Measurements from ENCODE around the gene SPAG16.

The SPAG16 gene

GRCh38 chr2:213411582-213412289, 127.5 kb downstream of the SPAG16 start:
- no peak for DNase-seq

GRCh38 chr2:213415093-213415492, 130.8 kb downstream of the SPAG16 start:
- no peak for DNase-seq

DNA sequence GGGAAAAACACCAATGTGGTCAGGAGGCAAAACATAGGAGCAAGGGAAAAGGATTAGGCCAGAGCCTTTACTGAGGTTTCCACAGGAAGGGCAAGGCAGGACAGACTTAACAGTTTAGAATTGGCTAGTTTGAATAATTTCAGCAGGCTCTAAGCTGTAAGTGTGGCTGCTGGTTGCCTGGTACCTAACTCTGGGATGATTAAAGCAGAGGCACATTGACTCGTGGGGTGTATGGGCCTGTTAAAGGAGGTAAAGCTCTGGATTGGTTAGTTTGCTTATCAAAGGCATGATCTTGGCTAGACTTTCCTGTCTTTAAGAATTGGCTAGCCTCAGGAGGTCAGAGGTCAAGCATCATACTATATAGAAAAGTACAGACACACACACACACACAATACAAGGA, 132.6 kb downstream of the SPAG16 start:
- DNase-seq = no peak

DNA sequence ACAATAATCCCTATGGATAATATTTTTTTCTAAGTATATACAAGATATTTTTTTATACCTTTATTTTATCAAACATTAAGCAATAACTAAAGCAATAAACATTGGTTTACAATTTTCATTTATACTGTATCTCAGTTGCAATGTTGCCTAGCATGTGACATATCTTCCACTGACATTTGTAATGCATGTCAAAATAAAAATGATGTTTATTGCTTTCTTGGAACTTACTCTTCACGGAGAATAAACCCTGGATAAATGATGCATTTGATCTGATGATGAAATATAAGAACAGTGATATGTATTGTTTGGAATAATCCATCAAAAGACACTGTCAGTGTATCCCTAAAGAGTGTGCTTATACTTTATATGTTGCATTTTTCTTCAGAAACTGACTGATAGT, 135.7 kb downstream of the SPAG16 start:
- DNase-seq = no peak

- DNase-seq = no peak
Measured at GRCh38 chr2:213420828-213421385, 136.6 kb downstream of the SPAG16 start.

DNA sequence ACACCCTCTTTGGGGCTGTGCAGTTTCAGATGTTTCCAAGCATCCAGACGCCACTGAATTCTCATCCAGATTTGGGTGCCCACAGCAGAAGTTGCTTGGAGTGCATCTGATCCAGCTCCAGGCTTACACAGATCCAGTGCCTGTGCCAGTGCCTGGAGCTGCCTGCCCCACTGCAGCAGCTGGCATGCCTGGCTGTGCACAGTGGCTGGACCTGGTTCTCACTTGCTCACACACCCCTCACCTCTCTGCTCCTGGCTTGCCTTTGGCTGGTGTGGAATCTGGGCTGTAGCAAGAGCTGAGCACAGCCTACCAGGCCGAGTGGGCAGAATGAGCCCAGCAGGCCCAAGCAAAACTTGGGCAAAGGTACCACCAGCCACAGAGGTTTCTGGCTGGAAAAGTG, 137.9 kb downstream of the SPAG16 start:
- no peak for DNase-seq

DNA sequence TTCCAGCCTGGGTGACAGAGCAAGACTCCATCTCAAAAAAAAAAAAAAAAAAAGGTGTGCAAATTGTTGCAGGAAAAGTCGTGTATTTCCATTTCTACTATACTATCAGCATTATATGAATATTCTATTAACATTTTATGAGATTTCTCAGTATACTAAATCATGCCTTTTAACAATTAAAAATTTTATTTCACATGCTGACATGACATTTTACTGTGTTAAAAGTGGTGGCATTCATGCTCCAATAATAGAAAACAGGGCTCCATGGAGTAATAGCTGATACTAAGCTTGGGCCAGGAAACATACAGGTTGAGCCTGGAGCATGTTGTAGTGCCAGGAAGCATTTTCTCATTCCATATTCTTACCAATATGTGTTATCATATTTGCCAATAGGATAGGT, 141.4 kb downstream of the SPAG16 start:
- no peak for DNase-seq

DNA sequence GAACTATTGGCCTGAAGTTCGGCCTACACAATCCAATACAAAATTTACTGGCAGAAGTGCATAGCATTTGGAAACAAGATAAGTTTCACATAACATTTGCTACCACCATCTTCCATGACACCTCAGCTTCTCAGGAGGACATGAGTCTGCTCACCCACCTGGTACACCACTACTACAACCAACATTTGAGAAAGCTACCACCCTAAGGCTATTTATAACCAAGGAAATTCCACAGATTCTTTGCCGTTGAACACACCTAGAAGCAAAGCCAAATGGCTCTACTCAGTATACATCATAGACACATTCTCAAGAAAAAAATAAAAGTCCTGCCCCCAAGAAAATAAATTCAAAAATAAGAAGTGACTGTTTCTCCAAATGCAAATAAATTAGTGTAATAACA, 145.3 kb downstream of the SPAG16 start:
- no peak for DNase-seq

DNA sequence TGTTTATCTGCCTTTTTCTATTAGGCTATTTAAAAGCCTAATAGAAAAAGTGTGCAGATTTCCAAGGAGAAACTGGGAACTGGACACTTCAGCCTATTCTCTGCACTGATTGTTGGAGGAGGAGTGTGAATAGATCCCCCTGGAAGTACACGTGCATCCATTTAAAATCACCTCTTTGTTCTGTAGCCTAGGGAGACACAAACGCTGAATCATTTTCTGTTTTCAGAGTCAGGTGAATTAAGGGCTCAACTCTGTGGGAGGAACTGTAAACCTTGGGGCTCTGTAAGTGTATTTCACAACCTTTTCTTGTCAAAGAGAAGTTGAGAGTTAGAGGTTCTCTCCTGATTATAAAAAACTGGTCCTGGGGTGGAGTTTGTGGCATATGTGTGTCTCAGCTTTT, 159.7 kb downstream of the SPAG16 start:
- no peak for DNase-seq

GRCh38 chr2:213451542-213452239, 167.4 kb downstream of the SPAG16 start:
- no peak for DNase-seq

DNA sequence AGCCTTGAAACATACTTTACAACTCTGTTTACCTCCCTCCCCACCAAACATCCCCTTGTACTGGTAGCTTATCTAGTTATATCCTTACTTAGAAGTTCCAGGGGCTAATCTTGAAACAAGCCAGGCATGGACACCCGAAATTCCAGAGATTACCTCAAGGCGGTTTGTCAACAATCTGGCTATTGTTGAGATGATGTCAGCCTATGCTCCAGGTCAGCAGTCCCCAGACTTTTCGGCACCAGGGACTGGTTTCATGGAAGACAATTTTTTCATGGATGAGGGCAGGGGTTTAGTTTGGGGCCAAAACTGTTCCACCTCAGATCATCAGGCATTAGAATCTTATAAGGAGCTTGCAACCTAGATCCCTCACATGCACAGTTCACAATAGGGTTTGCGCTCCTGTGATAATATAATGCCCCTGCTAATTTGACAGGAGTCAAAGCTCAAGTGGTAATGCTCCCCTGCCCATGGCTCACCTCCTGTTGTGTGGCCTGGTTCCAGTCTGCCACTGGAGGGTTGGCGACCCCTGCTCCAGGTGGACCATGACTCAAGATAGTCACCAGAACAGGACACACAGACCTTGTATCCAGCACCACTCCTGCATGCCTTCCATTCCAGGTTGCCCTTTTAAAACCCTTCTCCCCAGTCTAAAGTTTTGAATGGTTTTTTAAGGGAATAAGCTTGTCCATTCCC, 171.2 kb downstream of the SPAG16 start:
- DNase-seq = no peak

GRCh38 chr2:213475433-213475832, 191.2 kb downstream of the SPAG16 start:
- no peak for DNase-seq

DNA sequence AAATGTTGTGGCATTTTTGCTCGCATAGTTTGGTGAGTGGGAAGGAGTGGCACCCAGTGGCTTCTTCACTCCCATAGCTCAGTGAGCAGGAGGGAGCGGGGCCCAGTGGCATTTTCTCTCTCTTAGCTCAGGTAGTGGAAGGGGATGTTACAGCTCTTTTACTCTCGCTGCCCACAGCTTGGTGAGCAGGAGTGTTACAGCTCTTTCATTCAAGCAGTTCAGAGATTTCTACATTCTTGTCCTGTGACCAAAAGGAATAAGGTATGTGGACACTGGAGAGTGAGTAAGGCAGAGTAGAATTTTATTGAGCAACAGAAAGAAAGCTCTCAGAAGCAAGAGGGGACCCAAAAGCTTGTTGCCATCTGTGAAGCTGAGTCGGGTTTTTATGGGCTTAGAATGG, 192.4 kb downstream of the SPAG16 start:
- DNase-seq = no peak

- no peak for DNase-seq
Measured at GRCh38 chr2:213490087-213490486, 205.8 kb downstream of the SPAG16 start.

DNA sequence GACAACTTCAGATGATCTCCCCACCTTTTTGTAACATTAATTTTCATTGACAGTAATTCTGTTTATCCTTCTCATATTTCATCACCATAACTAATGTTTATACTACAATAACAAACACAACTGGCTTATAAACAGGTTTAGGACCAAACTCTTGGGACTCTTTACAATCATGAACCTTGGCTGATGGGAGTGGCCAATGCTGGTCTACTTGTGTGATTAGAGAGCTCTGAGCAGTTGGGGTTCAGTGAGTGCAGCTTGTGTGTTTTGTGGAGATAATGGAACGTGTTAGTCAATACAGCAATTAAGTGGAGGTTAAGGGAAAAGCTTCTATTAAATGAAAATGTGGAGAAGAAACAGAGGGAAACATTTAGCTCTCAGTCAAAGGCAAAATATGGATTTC, 207.1 kb downstream of the SPAG16 start:
- no peak for DNase-seq

GRCh38 chr2:213496226-213496625, 212.0 kb downstream of the SPAG16 start:
- DNase-seq = no peak

GRCh38 chr2:213500881-213501280, 216.6 kb downstream of the SPAG16 start:
- DNase-seq = no peak

DNA sequence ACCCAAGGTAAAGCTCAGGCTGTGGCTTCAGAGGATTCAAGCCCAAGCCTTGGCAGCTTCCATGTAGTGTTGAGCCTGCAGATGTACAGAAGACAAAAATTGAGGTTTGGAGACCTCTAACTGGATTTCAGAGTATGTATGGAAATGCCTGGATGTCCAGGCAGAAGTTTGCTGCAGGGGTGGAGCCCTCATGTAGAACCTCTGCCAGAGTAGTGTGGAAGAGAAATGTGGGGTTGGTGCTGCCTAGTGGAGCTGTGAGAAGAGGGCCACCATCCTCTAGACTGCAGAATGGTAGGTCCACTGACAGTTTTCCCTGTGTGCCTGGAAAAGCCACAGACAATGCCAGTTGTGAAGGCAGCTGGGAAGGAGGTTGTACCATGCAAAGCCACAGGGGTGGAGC, 239.9 kb downstream of the SPAG16 start:
- no peak for DNase-seq

- DNase-seq = no peak
Measured at GRCh38 chr2:213537579-213537978, 253.3 kb downstream of the SPAG16 start.

GRCh38 chr2:213544940-213545339, 260.7 kb downstream of the SPAG16 start:
- no peak for DNase-seq

- no peak for DNase-seq
Measured at GRCh38 chr2:213545481-213545880, 261.2 kb downstream of the SPAG16 start.

DNA sequence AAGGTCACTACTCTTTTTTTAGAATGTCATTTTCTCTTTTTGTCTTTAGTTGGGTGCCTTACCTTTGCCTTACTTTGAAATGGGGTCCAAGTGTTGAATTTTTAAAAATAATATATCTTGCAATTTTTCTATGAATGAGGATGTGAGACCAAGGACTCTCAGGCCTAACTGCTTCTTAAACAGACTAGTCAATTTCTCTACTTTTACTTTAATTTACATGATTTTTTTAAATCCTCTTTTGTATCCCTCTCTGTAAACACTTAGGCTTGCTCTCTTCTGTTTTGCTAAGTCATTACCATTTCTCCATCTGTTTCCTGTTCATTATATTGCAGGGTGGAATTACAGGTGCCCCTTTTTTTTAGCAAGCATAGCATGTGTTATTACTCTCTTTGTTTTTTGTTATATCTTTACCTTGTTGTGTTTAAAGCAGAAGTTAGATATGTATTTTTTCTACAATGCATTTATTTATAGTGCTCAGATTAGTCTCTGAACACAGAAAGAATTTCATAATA, 261.8 kb downstream of the SPAG16 start:
- DNase-seq = no peak

GRCh38 chr2:213551526-213551925, 267.3 kb downstream of the SPAG16 start:
- no peak for DNase-seq

GRCh38 chr2:213559053-213559452, 274.8 kb downstream of the SPAG16 start:
- no peak for DNase-seq

Data from activated CD4-positive, CD25-positive, alpha-beta regulatory T cell (primary cell).